Fibroblast of skin of abdomen (primary cell): Measurements from ENCODE around the gene DCP2.

Source experiments
- DNase-seq: peaks from one replicate; pipeline ENCODE4 v3.0.0-alpha.2; 2013

Gene DCP2

DNA sequence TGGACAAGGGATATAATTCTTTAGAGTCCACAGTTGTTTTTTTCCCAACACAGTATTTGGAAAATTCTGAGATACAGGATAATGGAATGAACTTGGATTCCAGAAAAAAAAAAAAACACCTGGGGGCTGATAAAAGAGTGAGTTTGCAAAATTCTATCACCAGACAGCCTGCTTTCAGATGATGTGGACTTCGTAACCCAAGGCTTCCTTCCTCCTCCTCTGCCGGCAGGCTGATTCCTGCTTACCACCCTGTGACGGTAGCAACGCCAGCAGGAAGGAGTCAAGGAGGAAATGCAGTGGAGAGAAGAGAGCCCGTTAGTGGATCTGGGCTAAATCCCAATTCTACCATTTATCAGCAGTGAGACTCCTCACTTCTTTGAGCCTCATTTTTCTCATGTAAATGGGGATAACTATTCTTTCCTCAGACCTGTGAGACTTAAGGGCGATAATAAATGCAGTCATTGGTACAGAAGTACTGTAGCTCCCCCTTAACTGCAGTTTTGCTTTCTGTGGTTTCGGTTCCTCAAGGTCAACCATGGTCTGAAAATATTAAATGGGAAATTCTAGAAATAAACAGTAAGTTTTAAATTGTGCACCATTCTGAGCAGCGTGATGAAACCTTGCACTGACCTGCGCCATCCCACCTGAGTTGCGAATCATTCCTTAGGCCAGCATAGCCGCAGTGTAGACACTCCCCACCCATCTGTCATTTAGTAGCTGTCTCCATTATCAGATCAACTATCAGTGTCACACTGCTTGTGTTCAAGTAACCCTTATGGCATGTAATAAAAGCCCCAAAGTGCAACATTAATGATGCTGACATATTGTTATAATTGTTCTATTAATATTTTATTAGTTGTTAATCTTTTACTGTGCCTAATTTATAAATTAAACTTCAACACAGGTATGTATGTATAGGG lies 71.4 kb downstream of the DCP2 start:
- DNase-seq: no peak

DNA sequence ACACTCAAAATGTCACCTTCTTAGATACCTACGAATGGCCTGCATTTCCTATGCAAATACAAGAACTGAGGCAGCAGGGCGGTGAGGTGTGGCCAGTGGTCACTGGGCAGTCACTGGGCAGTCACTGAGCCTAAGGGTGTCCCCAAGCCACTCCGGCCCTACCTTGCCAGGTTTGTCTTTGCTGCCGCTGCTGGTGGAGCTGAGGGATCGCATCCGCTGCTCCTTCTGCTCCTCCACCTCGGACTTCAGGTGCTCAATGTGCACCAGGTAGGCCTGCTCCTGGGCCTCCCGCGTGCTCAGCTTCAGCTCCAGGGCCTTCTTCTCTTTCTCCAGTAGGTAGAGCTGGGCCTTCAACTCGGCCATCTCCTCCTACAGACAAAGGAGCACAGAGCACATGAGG lies 72.3 kb downstream of the DCP2 start:
- no peak for DNase-seq

DNA sequence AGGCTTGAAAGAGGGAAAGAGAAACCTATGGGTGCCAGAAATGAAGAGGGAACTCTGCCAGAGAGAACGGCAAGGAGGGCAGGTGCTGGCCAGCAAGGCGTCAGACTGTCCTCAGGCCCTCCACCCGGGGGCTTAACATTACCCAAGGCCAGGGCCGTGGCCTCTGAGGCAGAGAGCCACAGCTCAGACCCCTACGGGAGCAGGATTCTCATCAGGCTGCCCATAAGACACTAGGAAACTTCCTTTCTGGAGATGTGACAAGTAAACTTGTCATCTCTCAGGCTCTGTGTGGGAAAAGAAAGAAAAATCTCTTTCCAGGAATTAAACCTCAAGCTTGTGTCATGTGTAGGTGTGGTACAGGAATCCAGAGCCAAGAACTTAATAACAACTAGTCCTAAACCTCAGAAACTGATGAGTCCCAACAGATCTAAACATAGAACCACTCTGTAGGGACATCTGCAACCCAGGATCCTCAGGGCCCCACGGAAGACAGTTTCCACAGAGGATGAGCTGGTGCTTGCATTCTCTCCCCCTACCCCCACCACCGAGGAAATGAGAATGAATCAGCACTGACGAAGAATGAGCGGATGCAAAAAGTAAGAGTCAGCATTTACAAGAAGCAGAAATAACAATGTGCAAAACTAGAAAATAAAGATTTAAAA lies 74.3 kb downstream of the DCP2 start:
- peak; percentile 83 for DNase-seq

DNA sequence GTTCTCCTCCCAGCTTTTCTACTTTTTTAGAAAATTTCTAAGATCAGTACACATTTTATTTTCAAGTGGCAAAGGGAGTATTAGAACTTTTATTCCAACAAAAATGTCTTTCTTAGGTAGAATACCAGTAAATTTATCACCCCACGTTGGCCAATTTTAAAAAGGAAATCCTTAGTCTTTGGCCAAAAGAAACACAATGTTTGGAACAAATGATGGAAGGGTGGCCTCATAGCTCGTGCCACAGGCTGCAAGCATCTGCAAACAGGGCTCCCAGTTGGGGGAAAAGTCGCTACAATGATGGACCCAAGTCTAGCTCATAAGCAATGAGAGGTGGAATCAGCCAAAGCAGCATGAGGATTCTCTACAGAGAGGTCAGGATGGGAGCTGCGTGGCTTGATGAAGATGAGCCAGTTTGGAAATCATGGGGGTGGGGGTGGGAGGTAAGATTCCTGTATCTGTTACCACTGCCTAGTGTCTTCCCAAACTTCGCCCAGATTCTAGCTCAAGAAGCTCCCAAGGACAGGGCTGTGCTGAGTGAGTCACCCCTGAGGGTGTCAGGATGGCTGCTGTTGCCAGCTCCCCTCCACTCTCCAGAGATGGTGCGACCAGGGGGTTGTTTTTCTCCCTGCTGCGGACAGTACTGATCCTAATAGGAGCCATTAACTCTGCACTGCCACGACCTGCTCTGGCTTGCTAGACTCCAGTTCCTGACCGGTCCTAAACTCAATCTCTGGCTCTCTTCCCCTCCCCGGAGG lies 75.6 kb downstream of the DCP2 start:
- peak; percentile 31 for DNase-seq

DNA sequence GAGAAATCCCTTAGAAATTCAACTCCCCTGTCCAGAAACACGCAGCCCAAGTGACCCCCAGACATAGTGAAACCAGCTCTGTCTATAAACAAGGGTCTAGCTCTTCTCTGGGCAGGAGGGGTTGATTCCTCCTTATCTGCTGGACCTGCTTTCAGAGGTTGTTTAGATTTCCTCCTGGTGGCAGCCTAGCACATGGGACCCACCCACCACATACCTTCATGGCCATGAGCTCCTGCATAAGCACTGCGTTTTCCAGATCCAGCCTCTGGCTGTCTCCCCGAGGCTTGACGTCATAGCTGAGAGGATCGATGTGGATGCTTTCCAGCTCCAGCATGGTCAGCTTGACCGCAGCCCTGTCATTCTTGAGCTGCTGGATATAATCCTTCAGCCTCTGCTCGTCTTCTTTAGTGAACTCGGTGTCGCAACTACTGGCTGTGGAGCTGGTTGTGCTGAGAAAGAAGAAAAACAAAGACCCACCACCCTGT lies 77.0 kb downstream of the DCP2 start:
- DNase-seq: peak; percentile 41

DNA sequence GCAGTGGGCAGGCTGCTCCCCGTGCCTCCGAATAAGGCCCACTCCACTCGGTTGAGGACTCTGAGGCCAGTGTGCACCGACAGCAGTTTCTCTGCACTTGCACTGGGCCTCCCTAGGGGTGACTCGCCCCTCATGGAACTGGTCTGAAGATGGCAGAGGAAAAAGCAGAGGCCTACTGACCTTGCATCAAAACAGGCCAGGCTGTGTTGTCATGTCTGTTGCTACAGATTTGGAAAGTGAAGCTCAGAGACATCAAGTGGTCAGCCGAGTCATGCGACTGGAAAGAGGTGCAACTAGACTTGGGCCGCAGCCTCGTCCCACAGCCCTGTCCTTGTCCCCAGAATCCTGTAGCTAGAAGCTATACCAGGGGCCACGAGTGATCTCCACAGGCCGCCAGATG lies 78.3 kb downstream of the DCP2 start:
- no peak for DNase-seq

DNA sequence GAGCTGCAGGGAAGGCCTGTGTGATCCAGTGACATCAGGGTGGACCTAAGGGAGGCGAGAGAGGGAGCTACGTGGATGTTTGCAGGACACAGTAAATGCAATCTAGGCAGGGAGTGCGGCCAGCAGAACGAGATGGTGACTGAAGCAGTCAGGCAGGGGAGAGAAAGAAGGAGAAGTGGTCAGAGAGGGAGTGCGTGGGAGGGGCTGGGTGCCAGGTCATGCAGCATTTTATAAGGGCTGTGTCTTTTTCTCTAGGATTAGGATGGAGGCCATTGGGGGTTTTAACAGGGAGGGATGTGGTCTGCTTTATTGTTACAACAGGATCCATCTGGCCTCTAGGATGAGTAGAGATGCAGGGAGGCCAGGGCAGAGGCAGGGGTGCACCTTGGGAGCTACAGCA lies 80.4 kb downstream of the DCP2 start:
- DNase-seq: no peak

DNA sequence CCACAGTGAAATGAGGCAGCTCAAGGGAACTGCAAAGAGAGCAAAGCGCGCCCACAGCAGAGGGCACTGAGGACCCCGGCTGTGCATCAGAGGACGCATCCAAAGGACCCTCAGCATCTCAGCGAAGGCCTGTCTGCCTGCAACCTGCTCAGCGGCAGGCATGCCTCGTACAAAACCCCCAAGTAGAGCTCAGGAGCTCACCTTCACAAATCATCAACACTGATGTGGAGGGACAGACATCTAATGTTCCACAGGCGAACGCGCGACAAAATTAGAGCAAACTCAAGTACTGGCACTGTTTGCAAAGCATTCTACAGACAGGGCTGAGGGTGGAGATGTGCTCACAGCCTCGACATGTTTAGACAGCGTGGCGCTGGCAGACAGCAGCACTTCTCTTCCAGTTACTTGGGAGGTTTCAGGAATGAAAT lies 81.0 kb downstream of the DCP2 start:
- no peak for DNase-seq

DNA sequence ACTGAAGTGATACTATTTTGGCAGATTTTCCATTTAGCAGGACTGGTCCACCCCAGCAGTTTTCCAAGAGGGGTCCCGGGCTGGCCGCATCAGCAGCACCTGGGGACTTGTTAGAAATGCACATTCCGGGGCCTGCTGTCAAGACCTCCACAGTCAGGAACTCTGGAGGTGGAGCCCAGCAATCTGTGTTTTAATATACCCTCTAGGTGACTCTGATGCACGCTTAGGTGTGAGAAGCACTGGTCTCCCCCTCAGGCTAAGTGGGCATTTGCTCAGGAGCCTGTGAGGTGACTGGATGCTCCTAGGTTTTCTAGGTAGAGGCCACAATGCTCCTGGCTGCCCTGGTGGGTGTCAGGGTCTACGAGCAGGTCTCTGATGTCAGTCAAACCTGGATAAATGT lies 81.7 kb downstream of the DCP2 start:
- no peak for DNase-seq

DNA sequence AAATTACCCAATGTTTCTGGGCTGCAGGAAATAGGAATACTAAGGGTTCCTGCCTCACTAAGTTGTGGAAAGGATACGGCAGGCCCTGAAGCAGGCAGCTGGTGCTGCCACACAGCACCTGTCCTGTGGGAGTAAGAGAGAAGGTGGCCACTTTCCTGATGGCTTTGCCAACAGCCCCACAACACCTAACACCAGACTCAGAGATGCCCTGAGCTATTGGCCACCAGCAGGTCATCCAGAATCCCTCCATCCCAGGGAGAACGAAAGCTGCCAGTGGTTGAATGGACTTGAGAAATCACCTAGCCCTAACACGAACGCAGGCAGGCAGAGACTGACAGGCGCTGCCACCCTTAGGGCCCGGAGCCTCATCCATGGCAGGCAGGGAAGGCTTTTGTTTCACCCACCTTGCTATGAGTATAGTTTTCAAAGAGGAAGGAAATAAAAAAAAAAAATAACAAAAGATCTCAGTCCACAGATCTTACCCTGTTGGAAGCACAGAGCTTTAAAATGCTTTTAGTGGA lies 82.2 kb downstream of the DCP2 start:
- DNase-seq: no peak

DNA sequence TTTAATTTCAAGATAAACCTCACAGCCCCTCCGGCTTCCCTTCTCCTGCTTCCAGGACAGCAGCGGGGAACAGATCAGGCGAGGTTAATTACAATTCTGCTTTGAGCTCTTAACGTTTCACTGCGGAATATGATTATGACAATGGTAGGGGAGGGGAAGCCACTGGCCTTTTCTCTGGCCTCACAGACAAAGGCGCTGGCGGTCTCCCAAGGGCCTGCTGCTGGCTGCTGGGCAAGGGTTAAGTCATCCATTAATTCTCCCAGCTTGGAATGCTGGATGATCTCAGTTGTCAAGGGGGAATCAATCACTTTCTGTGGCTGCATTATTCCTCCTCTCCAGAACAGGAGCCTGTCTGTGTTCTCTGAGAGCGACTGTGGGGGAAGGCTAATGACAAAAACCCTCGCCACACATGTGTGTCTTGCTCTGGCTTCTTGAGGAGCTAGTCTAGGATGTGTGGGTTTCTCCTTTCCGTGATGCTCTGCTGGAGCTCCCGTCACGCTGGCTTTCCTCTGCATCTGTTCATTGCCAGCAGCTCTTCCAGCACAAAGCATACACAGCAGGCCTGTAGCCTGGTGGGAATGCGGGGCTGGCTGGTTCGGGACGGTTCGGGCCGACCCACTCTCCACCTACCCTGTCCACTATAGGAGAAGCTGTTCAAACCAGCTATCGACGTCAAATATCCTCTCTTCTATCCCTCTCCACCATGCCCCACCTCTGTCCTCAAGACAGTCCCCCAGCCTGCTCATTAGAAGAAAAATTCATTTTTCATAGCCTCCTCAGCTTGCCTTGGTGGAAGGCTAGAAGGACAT lies 82.8 kb downstream of the DCP2 start:
- DNase-seq: peak; percentile 97

DNA sequence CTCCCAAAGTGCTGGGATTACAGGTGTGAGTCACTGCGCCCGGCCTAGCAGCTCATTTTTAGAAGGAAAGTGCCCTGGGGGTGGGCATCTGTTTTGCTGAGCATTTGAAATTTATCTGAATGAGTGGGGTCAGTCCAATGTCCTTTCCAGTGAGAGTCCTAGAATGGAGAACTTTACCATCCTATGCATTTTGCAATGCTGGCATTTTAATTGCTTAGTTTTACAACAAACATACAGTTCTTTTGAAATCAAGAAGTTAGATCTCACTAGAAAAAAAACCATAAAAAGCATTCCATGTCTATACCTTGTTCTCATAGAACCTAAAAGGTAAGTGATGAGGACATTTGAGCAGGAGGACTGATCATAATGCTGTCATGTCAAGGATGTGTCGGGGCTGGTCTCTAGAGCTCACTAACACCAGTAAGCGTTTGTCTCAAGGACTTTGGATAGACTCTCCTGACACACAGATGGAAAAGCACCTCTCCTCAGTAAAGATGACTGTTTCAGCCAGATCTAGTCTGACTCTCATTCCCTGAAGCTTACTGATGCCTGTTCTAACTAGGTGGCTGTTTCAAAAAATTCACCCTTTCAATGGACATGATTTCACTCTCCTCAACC lies 83.9 kb downstream of the DCP2 start:
- no peak for DNase-seq

DNA sequence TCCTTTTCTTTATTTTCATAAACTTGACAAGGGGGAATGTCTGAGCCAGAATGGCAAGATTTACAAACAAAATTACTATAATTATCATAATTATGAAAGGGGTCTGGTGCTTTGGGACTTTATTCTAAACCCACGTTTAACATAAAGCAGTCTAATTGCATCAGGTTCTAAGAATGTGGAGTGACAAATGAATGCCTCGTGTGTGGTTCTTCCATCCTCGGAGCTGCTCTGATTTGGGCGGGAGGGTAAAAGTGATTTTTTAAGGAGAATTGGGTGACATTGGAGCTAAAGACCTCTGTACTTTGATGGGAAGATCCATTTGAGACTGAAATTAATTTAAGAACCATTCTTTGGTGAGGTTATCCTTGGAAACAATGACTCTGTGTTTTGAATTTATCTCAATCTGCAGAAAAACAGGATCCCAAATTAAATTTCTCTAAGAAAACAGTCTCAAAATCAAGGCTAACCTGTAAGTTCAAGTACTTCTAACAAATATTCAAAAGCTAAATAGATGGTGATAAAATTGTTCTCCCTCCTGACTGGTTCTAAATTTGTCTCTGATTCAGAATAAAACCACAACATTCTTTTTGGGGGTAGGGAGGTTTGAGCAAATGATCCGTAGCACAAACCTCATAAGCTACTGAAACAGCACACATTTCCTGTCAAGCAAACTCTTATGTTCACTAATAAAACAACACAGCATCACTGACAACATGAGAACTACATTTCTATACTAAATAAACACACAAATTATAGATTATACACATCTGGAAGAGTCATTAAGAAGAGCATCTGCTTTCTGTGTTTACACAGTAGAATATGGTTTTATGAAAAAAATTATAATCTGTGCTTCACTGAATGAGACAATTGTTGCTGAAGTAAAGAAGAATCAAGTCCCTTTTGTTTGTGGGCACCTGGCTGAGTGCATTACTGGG lies 85.5 kb downstream of the DCP2 start:
- peak; percentile 83 for DNase-seq

DNA sequence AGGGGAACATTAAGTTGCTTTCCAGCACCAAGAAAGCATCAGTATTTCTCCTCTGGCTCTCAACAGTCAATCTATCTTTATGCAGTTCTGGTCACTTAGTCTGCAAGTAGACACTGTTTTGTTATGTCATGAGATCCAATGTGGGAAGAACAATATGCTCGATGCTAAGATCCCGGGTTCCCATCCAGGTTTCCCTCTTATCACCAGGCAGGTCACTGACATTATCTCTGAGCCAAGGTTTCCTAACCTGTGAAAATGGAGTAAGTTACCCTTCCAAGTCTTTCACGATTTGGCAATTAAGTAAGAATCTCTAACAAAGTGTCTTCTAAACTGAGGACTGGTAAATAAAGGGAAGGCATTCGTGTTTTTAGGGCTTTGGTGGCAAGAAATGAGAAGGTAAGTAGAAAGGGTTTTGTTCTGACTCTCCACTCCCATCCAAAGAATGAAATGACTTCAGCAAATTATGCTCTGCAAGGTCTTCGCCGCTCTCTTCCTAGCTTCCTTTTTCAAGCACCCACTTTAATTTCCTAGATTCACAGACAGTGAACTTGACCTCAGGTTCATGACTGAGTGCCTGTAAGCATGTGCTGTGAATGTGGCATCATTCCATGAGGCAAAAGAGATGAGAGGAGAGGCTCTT lies 86.4 kb downstream of the DCP2 start:
- DNase-seq: no peak

DNA sequence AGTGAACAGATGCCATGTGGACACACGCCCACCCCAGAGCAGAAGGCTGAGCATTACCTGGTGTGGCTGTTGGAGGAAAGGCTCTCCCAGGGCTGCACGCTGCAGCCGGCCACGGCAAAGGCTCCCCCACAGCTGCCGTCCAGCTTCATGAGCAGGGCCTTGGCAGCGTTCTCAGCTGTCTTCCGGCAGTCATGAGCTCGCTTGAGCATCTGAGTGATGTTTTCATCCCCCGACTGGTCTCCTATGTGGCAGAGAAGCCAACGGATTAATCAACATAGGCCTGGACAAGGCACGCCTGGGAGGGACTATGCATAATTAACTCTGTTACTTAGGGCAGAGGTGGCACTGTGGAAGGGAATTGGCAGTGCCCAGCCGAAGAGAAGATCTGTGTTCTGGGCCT lies 87.3 kb downstream of the DCP2 start:
- DNase-seq: no peak

DNA sequence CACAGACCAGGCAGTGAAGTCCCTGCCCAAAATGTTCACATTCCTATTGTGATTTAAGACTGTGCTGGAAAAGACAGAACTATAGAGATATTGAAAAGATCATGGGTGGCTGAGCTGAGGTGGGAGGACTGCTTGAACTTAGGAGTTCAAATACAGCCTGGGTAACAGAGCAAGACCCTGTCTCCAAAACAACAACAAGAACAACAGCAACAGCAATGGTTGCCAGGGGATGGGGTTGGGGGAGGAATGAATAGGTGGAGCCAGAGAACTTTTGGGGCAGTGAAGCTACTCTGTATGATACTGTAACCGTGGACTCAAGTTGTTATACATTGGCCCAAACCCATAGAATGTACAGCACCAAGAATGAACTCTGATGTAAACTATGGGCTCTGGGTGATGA lies 88.2 kb downstream of the DCP2 start:
- DNase-seq: no peak

DNA sequence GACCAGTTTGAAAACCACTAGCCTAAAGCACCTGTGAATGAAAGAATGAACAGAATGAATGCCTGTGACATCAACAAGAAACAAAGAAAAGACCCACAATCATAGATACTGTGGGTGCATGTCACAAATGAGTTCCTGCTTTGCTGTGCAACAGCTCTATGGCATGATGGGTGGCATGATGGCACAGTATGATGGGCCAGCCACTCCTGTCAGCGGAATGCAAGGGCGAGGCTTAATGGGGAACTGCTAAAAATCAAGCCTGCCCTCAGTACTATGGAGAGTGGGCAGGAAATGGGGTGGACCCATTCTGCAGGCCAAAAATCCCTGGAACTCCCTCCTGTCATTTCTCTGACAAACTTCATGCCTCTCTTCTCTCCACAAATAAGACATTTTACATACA lies 89.0 kb downstream of the DCP2 start:
- DNase-seq: no peak

DNA sequence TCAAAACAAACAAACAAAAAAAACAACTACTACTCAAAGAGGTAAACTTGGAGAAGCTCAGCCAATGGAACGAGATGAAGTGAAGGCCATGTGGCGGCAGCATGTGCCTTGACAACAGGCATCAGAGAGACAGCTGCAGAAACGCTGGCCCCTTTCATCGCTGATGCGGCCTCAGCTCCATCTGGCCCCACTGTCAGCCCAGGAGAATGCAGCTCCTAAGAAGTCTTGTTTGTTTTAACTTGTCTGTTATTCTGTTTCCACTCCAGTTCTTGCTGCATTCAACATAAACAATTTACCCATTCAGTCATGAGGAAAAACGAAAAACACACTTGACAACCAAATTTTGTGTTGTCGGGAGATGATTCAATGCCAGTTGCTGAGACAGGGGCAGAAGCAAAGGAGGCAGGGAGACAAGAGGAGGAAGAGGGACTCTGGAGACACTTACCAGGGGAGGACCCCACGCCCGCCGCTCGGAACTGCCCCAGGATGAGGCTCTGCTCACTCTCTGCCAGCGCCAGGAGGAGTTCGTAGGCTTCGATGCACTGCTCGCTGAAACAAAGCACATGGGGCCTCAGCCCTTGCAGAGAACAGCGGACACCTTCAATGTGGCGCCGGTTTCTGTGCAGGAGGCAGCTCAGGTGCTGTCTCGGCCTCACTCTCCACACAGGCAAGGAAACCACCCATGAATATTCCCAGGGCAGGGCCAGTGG lies 91.2 kb downstream of the DCP2 start:
- DNase-seq: peak; percentile 47

DNA sequence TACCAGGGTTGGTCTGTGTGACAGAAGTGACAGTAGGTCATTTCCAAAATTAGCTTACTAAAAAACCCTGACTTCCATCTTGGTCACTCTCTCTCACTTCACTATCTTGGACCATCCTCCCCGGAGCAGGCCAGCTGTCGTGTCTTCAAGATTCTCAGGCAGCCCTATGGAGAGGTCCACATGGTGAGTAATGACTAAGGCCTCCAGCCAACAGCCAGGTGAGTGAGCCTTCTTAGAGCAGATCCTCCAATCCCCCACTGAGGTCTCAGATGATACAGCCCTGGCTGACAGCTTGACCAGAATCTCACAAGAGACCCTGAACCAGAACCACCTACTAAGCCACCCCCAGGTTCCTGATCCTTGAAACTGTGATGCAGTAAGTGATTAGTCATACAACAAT lies 92.0 kb downstream of the DCP2 start:
- DNase-seq: peak; percentile 65
